Activated CD8-positive, alpha-beta memory T cell treated with anti-CD3 and anti-CD28 coated beads for 48 hours (primary cell): ENCODE measurements around the gene ADGRA3.

ENCODE experiments used
- DNase-seq, 3 experiments: peaks; one replicate each; pipeline ENCODE4 v3.0.0-alpha.2; 2020; ENCODE audit warnings: low read depth in 2 of 3, low spot score in 2 of 3

The ADGRA3 gene

GRCh38 chr4:22372986-22373385 is 142.9 kb downstream of the ADGRA3 start:
- no peak for DNase-seq

DNA sequence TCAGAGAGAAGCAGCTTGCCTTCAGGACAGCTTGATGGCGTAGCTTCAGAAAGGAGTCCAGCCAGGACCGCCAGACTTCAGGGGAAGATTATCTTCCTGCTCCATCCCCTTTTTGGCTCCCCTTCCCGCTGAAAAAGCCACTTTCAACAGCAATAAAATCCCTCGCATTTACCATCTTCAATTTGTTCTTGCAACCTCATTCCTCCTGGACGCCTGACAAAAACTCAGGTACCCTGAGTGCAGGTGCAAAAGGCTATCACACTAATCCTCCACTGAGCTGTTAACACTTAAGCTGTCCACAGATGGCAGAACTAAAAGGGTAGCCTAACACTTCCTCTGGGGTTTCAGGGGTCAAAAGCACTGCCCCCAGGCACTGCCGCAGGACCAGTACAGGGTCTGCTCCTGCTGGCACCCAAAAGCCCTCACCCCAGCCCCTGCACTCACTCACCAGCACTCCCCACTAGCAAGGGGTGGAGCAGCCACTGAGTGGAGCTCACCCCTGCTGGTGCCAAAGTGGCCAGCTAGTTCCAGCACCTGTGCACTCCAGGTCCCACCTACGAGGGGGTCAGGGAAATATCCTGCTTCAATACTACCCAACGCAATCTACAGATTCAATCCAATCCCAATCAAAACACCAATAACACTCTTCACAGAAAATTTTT is 145.8 kb downstream of the ADGRA3 start:
- no peak for DNase-seq

DNA sequence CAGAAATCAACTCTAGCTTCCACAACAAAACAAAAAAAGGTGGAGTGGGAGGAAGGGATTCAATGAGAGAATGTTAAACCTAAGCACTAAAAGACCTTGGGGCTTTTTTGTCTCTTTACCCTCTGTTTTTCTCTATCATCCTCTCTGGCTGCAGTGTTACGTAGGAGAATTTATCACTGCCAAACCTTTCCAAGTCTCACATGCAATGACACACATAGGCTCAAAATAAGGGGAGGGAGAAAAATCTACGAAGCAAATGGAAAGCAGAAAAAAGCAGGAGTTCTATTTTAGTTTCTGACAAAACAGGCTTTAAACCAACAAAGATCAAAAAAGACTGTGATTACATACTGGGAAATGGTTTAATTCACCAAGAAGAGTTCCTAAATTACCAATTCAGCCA is 152.1 kb downstream of the ADGRA3 start:
- DNase-seq, result no peak

DNA sequence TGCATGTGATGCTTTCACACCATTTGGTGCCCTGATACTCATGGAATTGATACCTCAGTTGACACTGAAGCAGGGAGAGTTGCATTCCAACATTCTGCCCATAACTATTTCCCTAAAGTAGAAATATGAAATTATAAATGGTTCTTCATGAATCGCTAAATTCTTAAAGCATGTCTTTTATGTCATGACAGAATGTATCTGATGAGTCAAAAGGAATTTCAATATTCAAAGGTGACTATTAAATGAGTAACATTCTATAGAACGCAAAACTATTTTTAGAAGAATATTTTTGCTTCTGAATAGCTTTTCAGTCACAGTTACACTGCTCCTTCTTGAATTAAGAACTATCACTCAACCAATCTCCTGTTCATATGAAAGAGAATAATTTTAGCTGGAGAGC is 152.8 kb downstream of the ADGRA3 start:
- DNase-seq, result no peak

GRCh38 chr4:22356987-22357596 is 158.8 kb downstream of the ADGRA3 start:
- no peak for DNase-seq

- DNase-seq, result no peak
Observed at GRCh38 chr4:22348410-22348809, 167.5 kb downstream of the ADGRA3 start.

GRCh38 chr4:22345678-22346077 is 170.2 kb downstream of the ADGRA3 start:
- DNase-seq, result no peak

DNA sequence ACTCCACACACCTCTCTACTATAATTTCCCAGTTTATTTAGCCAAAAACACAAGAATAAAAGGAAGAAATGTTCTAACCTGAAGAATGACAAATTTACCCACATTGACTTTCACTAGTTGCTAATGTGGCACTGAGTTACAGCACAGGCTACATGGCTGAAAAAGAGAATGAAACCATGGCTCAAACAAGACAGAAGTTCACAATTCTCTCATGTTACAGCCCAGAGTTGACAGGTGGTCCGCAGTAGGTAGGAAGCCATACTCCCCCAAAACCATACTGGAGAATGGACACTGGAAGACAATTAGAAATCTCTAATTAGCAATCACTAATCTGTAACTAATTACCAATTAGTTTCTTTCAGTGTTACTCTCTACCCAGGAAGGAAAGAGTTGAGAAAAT is 170.8 kb downstream of the ADGRA3 start:
- DNase-seq, result no peak

DNA sequence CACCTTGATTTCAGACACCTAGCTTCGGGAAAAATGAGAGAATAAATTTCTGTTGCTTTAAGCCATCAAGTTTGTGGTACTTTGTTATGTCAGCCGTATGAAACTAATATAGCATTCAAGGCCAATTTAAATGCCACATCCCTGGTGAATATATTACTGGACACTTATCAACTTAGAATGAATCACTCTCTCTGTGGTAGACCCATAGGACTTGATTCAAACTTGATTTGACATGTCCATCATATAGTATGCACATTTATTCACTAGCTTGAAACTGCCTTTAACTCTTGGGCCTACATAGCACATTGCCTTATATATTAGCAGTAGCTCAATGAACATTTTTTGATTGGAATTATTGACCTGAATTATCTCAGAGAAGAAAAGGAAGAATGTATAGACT is 172.3 kb downstream of the ADGRA3 start:
- DNase-seq, result no peak

DNA sequence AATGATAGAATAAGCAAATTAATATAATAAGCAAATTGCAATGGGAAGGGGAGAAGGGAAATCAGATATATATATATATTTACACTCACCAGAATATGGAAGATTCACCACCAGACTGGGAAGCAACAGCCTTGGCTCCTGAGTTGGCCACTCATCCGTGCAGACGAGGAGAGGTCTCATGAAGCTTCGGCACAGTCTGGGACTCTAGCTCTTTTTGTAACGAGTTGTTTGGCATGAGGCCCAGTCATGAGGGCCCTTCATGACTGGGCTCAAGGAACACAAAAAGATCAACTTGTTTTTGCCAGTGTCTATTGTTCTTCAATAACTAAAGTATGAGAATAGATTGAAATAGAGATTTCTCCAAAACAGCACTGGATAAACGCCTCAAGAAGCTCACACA is 176.4 kb downstream of the ADGRA3 start:
- DNase-seq, result no peak

- no peak for DNase-seq
Observed at GRCh38 chr4:22338796-22339195, 177.1 kb downstream of the ADGRA3 start.
